Panc1 (cell line): Measurements from ENCODE around the gene LRRFIP1.

Source experiments
- CTCF ChIP-seq: fragments of 450-650 bp; IDR thresholded peaks from 2 replicates; pipeline ENCODE4 v1.5.1; 2017; ENCODE audit warnings: mild to moderate bottlenecking
- POLR2AphosphoS5 ChIP-seq: IDR thresholded peaks from 2 replicates; pipeline ENCODE4 v1.6.1; 2012; ENCODE audit warnings: mild to moderate bottlenecking, low read depth, low read length, moderate library complexity

DNA sequence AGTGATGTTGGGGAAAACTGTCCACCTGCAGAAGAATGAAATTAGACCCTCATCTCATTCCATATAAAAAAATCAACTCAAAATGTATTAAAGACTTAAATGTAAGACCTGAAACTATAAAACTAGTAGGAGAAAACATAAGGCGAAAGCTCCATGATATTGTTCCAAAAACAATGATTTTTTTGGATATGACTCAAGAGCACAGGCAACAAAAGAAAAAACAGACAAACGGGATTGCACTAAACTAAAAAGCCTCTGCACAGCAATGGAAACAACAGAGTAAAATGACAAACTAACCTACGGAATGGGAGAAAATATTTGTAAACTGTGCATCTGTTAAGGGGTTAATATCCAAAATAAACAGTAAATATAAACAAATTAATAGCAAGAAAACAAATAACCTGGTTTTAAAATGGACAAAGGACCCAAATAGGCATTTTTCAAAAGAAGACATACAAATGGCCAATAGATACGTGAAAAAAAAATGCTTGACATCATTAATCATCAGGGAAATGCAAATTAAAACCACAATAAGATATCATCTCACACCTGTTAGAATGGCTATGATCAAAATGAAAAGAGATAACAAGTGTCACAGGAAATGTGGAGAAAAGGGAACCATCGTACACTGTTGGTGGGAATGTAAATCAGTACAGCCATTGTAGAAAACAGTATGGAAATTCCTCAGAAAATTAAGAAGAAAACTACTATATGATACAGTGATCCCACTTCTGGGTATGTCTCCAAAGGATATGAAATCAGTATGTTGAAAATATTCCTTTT is 26.6 kb downstream of the LRRFIP1 start:
- TF ChIP-seq CTCF, result no peak
- no peak for TF ChIP-seq POLR2AphosphoS5
